ENCODE data around the gene PRDM15. TPM values are rescaled to one million over a fixed set of nuclear protein-coding genes. Genes with fewer than 3 reads are reported as not detected.

PRDM15 gene
- total RNA-seq, 1 experiment from 2014 or later = 9.8 TPM

GRCh38 chr21:41856572-41856971 lies 22.6 kb downstream of the PRDM15 start:
- ATAC-seq (no peak), DNase-seq (ENCODE audit: low read depth, low spot score) (no peak)
- ChIA-PET POLR2A (no interaction called here), CTCF (no interaction called here), RAD21 (ENCODE audit: low non-redundant PET in 1 of 2, low total read pairs in 2 of 2, uncharacterized antibody in 2 of 2, unreplicated experiment in 2 of 2) (no interaction called here)
- Histone ChIP-seq H4K20me1 (ENCODE audit: insufficient read depth) (no peaks in the 10 kb centered on the region), H3K27me3 (ENCODE audit: insufficient read depth, low read length) (no peaks in the 10 kb centered on the region), H3K9me3 (ENCODE audit: control insufficient read depth in 1 of 2, insufficient read depth in 1 of 2, low read depth in 1 of 2, low read length in 2 of 2) (no peaks in the 10 kb centered on the region), H3K79me2 (ENCODE audit: insufficient read depth, low read length) (no peaks in the 10 kb centered on the region; the same call in 1 of the 2 replicates), H3K4me2 (ENCODE audit: low read length) (no peak overlapping the region), H3K9me2 (ENCODE audit: insufficient read depth) (no peaks in the 10 kb centered on the region), H3K4me1 (ENCODE audit: control insufficient read depth in 1 of 2, insufficient read depth in 2 of 2, low read length in 2 of 2) (no peaks in the 10 kb centered on the region), H2AFZ (ENCODE audit: low read depth, low read length, poor library complexity, severe bottlenecking) (no peak overlapping the region), H3K27ac (ENCODE audit: low read depth, low read length) (no peak overlapping the region), H3K4me3 (replicated peaks in 1 of 2; ENCODE audit: low read depth in 1 of 2, low read length in 2 of 2) (no peak overlapping the region), H3K9ac (ENCODE audit: low read length) (no peak overlapping the region), H3K36me3 (ENCODE audit: control insufficient read depth in 1 of 2, insufficient read depth in 2 of 2, low read length in 2 of 2) (no peaks in the 10 kb centered on the region)
- no TSS peak for BruUV-seq (replicated peaks)
- intact Hi-C loops (cut with micrococcal nuclease) = no loop called here
- TF ChIP-seq CBX3 (IDR thresholded peaks at IDR 0.05; ENCODE audit: low read depth) (no peak), ZFX (IDR thresholded peaks at IDR 0.05) (no peak), EZH2 (IDR thresholded peaks at IDR 0.05) (no peak), SP1 (IDR thresholded peaks at IDR 0.05; ENCODE audit: low read depth) (no peak), ATF3 (IDR thresholded peaks at IDR 0.05) (no peak), POLR2A (IDR thresholded peaks at IDR 0.05; ENCODE audit: borderline replicate concordance, extremely low read depth, insufficient read depth, insufficient read length) (no peak), RAD21 (IDR thresholded peaks at IDR 0.05; ENCODE audit: low read depth) (no peak), ZBTB33 (IDR thresholded peaks at IDR 0.05; ENCODE audit: extremely low read depth, insufficient replicate concordance, low read length) (no peak), POLR2AphosphoS5 (IDR thresholded peaks at IDR 0.05; ENCODE audit: low read depth, low read length) (no peak), SIN3A (IDR thresholded peaks at IDR 0.05; ENCODE audit: low read depth) (no peak), YY1 (IDR thresholded peaks at IDR 0.05; ENCODE audit: extremely low read depth, insufficient replicate concordance, low read depth, low read length) (no peak), CEBPB (IDR thresholded peaks at IDR 0.05; ENCODE audit: low read depth) (no peak), TCF7L2 (IDR thresholded peaks at IDR 0.05; ENCODE audit: borderline replicate concordance, extremely low read depth, insufficient read depth, insufficient read length) (no peak), FOSL1 (IDR thresholded peaks at IDR 0.05; ENCODE audit: low read depth) (no peak), SRF (IDR thresholded peaks at IDR 0.05; ENCODE audit: low read depth) (no peak)
- TF ChIP-seq, protein P1, sequence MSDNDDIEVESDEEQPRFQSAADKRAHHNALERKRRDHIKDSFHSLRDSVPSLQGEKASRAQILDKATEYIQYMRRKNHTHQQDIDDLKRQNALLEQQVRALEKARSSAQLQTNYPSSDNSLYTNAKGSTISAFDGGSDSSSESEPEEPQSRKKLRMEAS (IDR thresholded peaks at IDR 0.05) = no peak
- TF ChIP-seq, protein P2, sequence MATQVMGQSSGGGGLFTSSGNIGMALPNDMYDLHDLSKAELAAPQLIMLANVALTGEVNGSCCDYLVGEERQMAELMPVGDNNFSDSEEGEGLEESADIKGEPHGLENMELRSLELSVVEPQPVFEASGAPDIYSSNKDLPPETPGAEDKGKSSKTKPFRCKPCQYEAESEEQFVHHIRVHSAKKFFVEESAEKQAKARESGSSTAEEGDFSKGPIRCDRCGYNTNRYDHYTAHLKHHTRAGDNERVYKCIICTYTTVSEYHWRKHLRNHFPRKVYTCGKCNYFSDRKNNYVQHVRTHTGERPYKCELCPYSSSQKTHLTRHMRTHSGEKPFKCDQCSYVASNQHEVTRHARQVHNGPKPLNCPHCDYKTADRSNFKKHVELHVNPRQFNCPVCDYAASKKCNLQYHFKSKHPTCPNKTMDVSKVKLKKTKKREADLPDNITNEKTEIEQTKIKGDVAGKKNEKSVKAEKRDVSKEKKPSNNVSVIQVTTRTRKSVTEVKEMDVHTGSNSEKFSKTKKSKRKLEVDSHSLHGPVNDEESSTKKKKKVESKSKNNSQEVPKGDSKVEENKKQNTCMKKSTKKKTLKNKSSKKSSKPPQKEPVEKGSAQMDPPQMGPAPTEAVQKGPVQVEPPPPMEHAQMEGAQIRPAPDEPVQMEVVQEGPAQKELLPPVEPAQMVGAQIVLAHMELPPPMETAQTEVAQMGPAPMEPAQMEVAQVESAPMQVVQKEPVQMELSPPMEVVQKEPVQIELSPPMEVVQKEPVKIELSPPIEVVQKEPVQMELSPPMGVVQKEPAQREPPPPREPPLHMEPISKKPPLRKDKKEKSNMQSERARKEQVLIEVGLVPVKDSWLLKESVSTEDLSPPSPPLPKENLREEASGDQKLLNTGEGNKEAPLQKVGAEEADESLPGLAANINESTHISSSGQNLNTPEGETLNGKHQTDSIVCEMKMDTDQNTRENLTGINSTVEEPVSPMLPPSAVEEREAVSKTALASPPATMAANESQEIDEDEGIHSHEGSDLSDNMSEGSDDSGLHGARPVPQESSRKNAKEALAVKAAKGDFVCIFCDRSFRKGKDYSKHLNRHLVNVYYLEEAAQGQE (IDR thresholded peaks at IDR 0.05; ENCODE audit: low read depth) = no peak
- TF ChIP-seq, protein P3, sequence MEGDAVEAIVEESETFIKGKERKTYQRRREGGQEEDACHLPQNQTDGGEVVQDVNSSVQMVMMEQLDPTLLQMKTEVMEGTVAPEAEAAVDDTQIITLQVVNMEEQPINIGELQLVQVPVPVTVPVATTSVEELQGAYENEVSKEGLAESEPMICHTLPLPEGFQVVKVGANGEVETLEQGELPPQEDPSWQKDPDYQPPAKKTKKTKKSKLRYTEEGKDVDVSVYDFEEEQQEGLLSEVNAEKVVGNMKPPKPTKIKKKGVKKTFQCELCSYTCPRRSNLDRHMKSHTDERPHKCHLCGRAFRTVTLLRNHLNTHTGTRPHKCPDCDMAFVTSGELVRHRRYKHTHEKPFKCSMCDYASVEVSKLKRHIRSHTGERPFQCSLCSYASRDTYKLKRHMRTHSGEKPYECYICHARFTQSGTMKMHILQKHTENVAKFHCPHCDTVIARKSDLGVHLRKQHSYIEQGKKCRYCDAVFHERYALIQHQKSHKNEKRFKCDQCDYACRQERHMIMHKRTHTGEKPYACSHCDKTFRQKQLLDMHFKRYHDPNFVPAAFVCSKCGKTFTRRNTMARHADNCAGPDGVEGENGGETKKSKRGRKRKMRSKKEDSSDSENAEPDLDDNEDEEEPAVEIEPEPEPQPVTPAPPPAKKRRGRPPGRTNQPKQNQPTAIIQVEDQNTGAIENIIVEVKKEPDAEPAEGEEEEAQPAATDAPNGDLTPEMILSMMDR (IDR thresholded peaks at IDR 0.05 in 2 of 3, conservative IDR thresholded peaks at IDR 0.05 in 1 of 3; ENCODE audit: borderline replicate concordance in 1 of 3, insufficient read depth in 1 of 3, low read depth in 2 of 3, low read length in 2 of 3) = no peak
